ENCODE results near the gene BCL2L12.
"Not testable (repeated sequence)": the region's sequence is repeated elsewhere in the genome, so short reads cannot be mapped to it uniquely, and the experiment has no call there.

BCL2L12 gene

GRCh38 chr19:49713236-49713845 lies 47.6 kb downstream of the BCL2L12 start:
- DNase-seq = no peak

- DNase-seq = no peak
These were observed 50.4 kb downstream of the BCL2L12 start for GRCh38 chr19:49716154-49716553.

GRCh38 chr19:49718511-49718910 lies 52.8 kb downstream of the BCL2L12 start:
- DNase-seq = no peak

- DNase-seq = no peak
These were observed 53.3 kb downstream of the BCL2L12 start for GRCh38 chr19:49718991-49719390.

- DNase-seq = not testable (repeated sequence)
These were observed 53.7 kb downstream of the BCL2L12 start for GRCh38 chr19:49719420-49719819.

Measured in cortex of kidney (tissue), 1 donor.